Breast epithelium (tissue), 3 donors: ENCODE results near the gene ZNF362.

ENCODE experiments used
- POLR2AphosphoS5 ChIP-seq, 3 donors: sonication (generic); formaldehyde crosslinking; IDR thresholded peaks; one replicate each; pipeline ENCODE4 v1.6.1; 2017; ENCODE audit warnings: antibody characterized with exemption in 3 of 3
- TF ChIP-seq, protein P1 (sequence below), 3 donors: fragments of 450-650 bp; IDR thresholded peaks; one replicate each; pipeline ENCODE4 v1.5.1; 2016 to 2017; ENCODE audit warnings: antibody characterized with exemption in 3 of 3, mild to moderate bottlenecking in 3 of 3, moderate library complexity in 3 of 3

DNA sequence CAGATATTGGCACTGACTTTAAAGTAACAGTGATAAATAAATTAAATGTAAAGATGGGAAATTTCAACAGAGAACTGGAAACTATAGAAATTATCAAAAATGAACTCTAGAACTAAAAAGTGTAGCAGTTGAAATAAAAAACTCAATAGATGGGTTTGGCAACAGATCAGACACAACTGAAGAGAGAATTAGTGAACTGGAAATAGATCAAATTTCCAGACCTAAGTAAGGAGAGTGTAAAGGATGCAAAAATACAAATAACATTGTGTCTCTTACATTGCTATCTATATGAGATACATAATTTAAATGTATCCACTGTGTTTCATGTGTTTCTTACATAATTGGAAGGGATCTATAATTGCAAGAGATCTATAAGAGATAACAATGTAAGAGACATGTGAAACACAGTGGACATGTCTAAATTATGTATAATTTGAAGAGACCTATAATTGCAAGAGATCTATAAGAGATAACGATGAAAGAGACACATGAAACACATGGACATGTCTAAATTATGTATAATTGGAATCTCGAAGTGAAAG, 32.1 kb upstream of the ZNF362 start:
- TF ChIP-seq, protein P1, sequence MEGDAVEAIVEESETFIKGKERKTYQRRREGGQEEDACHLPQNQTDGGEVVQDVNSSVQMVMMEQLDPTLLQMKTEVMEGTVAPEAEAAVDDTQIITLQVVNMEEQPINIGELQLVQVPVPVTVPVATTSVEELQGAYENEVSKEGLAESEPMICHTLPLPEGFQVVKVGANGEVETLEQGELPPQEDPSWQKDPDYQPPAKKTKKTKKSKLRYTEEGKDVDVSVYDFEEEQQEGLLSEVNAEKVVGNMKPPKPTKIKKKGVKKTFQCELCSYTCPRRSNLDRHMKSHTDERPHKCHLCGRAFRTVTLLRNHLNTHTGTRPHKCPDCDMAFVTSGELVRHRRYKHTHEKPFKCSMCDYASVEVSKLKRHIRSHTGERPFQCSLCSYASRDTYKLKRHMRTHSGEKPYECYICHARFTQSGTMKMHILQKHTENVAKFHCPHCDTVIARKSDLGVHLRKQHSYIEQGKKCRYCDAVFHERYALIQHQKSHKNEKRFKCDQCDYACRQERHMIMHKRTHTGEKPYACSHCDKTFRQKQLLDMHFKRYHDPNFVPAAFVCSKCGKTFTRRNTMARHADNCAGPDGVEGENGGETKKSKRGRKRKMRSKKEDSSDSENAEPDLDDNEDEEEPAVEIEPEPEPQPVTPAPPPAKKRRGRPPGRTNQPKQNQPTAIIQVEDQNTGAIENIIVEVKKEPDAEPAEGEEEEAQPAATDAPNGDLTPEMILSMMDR (IDR thresholded peaks at IDR 0.05): no peak
- no peak for TF ChIP-seq POLR2AphosphoS5 (IDR thresholded peaks at IDR 0.05)
